CD4-positive, alpha-beta T cell treated with Interleukin-21 for 1 hour (primary cell): ENCODE measurements around the gene FBL.
"Not testable (repeated sequence)": the region's sequence is repeated elsewhere in the genome, so short reads cannot be mapped to it uniquely, and the experiment has no call there.

Experiments
- DNase-seq: peaks from one replicate; pipeline ENCODE4 v3.0.0-alpha.2; 2020

FBL gene

GRCh38 chr19:39820696-39821095, 25.5 kb downstream of the FBL start:
- DNase-seq, result no peak

GRCh38 chr19:39819786-39820185, 26.4 kb downstream of the FBL start:
- no peak for DNase-seq

DNA sequence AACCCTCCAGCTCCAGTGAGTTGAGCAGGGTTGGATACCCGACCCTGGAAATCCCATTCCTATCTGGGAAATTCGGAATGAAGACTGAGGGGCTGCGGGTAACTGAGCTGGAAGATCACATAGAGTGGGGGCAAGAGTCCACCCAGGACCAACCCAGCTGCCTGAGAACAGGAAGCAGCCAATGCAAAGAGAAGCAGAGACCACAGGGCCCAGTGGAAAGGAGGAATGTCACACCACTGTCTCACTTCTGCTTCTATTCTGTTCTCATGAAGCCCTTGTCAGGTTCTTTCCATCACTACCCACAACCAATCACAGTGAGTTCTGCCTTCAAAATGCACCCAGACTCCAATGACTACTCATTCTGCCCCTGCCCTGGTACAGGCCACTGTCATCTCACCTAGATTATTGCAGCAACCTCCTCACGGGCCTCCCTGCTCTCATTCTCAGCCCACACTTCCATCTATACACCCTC, 27.5 kb downstream of the FBL start:
- DNase-seq, result no peak

- no peak for DNase-seq
These were observed 28.2 kb downstream of the FBL start for GRCh38 chr19:39817888-39818561.

- DNase-seq, result no peak
These were observed 29.7 kb downstream of the FBL start for GRCh38 chr19:39816287-39817048.

DNA sequence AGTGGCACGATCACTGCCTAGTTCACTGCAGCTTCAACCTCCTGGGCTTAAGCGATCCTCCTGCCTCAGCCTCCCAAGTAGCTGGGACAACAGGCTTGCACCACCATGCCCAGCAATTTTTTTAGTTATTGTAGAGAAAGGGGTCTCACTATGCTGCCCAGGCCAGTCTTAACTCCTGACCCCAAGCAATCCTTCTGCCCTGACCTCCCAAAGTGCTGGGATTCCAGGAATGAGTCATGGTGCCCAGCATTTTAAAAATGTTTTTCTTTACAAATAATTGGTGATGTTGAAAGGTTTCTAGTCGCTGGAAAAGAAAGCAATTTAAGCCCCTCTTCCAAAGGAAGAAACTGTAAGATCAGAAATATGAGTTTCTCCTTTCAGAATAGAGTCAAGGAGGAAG, 31.6 kb downstream of the FBL start:
- DNase-seq, result no peak

DNA sequence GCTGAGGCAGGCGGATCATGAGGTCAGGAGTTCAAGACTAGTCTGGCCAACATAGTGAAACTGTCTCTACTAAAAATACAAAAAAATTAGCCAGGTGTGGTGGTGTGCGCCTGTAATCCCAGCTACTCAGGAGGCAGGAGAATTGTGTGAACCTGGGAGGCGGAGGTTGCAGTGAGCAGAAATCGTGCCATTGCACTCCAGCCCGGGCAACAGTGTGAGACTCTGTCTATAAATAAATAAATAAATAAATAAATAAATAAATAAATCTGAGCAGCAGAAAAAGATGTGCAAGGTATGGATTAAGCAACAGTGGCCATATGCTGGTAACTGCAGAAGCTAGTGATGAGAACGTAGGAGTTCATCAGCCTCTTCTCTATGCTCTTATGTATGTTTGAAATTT, 32.1 kb downstream of the FBL start:
- DNase-seq, result not testable (repeated sequence)

DNA sequence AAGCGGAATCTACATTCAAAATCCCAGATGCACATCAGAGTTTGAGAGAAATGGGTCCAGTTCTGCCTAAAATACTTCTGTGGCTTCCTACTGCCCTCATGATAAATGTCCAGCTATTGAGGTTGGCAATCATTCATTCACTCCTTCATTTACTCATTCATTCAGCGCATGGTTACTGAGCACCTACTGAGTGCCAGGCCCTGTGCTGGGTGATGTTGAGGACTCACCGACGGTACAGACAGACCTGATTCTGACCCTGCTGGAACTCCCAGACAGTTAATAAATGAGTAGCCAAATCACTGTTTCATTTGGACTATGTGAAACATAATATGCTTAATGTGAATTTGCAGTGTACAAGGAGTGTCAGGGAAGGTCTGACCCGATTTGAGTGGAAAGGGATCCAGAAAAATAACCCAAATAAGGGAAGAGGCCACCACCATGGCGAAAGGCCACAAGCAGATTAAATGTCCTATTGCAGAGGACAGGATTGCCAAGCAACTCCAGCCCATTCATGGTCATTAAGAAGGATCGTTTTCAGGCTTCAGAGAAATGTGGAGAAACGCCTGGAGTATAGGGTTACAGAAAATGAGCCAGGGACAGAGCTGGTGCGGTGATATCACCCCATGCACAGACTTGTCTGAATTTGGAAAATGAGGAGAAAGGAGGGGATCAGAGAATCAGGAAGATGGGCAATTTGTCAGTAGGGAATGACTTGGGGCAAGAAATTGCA, 32.8 kb downstream of the FBL start:
- no peak for DNase-seq

GRCh38 chr19:39811064-39811463, 35.1 kb downstream of the FBL start:
- no peak for DNase-seq

- no peak for DNase-seq
These were observed 35.8 kb downstream of the FBL start for GRCh38 chr19:39810424-39810823.

DNA sequence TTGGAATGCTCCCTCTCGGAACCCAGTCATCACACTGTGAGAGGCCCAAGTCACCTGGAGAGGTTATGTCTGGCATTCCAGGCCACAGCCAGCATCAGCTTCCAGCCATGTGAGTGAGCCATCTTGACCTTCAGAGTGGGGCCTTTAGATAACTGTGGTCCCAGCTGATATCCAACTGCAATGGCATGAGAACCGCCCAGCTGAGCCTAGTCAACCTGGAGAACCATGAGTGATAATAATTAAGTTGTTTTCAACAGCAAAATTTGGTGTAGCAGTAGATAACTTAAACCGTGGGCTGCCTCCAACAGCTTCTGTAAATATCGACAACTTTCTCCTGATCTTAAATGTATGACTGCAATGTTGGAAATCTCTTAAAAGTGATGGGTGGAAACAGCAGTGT, 36.8 kb downstream of the FBL start:
- DNase-seq, result no peak

DNA sequence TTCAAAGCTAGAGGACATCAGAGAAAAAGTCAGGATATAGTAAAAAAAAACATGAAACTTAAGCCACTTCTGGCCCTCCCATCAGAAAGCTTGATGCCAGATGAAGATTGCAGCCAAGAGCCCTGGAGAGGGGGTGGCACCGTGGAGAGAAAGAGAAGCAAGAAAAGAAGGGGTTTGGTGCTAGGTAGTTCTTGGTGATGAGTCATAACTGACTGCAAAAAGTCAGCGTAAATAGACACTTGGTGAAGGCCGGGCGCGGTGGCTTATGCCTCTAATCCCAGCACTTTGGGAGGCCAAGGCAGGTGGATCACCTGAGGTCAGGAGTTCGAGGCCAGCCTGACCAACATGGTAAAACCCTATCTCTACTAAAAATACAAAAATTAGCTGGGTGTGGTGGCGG, 37.5 kb downstream of the FBL start:
- not testable (repeated sequence) for DNase-seq

DNA sequence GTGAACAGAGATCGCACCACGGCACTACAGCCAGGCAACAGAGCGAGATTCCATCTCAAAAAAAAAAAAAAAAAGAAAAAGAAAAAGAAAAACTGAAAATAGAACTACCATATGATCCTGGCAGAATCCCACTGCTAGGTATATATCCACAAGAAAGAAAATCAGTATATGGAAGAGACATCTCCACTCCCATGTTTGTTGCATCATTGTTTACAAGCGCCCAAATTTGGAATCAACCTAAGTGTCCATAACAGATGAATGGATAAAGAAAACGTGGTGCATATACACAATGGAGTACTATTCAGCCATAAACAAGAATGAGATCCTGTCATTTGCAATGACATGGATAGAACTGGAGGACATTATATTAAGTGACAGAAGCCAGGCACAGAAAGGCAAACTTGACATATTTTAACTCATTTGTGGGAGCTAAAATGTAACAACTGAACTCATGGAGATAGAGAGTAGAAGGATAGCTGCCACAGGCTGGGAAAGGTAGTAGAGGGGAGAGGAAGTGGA, 38.3 kb downstream of the FBL start:
- no peak for DNase-seq

DNA sequence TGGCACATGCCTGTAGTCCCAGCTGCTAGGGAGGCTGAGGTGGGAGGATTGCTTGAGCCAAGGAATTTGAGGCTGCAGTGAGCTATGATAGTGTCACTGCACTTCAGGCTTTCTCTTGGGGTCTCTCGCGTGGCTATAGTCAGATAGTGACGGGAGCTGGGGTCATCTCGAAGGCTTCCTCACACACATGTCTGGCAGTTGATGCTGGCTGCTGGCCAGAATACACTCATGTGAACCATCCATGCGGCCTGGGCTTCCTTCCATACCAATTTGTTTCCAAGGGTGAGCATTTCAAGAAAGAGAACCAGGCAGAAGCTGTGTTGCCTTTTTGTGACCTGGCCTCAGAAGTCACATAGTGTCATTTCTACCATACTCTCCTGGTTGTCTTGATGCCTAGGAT, 41.1 kb downstream of the FBL start:
- no peak for DNase-seq

- no peak for DNase-seq
These were observed 43.2 kb downstream of the FBL start for GRCh38 chr19:39802958-39803357.

- DNase-seq, result no peak
These were observed 49.1 kb downstream of the FBL start for GRCh38 chr19:39797083-39797482.

GRCh38 chr19:39796000-39796498, 50.1 kb downstream of the FBL start:
- DNase-seq, result no peak

- no peak for DNase-seq
These were observed 51.2 kb downstream of the FBL start for GRCh38 chr19:39795001-39795400.

DNA sequence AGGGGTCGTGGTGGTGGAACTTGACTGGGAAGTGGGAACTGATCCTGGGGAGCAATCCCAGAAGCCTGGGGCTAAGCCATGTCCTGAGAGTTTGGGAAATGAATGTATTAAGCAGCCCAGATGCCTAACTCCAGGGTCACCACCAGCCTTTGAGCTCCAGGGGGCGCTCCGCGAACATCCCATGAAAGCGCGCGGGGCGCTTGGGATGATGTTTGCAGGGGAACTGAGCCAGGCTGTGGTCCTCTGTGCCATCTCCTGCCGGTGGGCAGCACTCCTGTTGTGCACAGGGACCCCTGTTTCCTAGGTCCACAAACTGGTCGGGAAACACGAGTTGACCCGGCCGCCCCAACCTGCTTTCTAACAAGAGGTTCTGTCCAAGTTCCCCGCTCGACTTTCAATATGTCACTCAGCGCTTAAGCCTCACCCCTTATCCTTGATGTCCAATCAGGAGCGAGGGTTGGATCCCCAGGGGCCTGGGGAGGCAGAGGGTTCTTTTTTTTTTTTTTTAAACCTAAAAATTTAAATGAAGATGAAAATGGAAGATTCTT, 53.1 kb downstream of the FBL start:
- DNase-seq, result peak; percentile 70

- DNase-seq, result no peak
These were observed 57.9 kb downstream of the FBL start for GRCh38 chr19:39788244-39788643.
